OCI-LY7 (cell line): ENCODE data around the gene BMAL1. TPM values are rescaled to one million over a fixed set of nuclear protein-coding genes. Genes with fewer than 3 reads are reported as not detected.

ENCODE experiments used
- BruUV-seq: library from RNA; stranded (reverse); fragments of 400-500 nt; replicated peaks from 2 replicates; lab custom pipeline; 2021; lab: Mats Ljungman, UMichigan
- CTCF ChIA-PET: fragments of 300-600 bp; sonication (Branson Sonifier 250); formaldehyde crosslinking; loops from one replicate; lab custom pipeline; 2022; ENCODE audit warnings: antibody characterized with exemption; ENCODE audit not compliant: unreplicated experiment; lab: Charles Lee
- POLR2A ChIA-PET: fragments of 300-600 bp; sonication (Branson Sonifier 250); formaldehyde crosslinking; loops from one replicate; lab custom pipeline; 2022; ENCODE audit warnings: antibody characterized with exemption; lab: Charles Lee
- DNase-seq: peaks from one replicate; pipeline ENCODE4 v3.0.0-alpha.2; 2015; ENCODE audit warnings: low spot score
- H2AFZ ChIP-seq: fragments of 200-600 bp; sonication (generic), shearing (Covaris generic); 2 replicates; pipeline ENCODE4 v1.6.1; 2014; ENCODE audit warnings: mild to moderate bottlenecking, antibody characterized with exemption, low read length, moderate library complexity
- H3K27ac ChIP-seq: fragments of 200-600 bp; sonication (generic); 2 replicates; pipeline ENCODE4 v1.5.1; 2014; ENCODE audit warnings: mixed run types, low read depth, mild to moderate bottlenecking, moderate library complexity, low read length, inconsistent platforms; ENCODE audit not compliant: poor library complexity, severe bottlenecking
- H3K36me3 ChIP-seq: fragments of 200-600 bp; sonication (generic); 2 replicates; pipeline ENCODE4 v1.6.1; 2014; ENCODE audit warnings: mild to moderate bottlenecking, antibody characterized with exemption, low read length, moderate library complexity, mixed read lengths; ENCODE audit not compliant: insufficient read depth
- H3K4me1 ChIP-seq: fragments of 200-600 bp; sonication (generic); 2 replicates; pipeline ENCODE4 v1.5.1; 2014; ENCODE audit warnings: mild to moderate bottlenecking, low read length; ENCODE audit not compliant: insufficient read depth, poor library complexity, severe bottlenecking
- H3K4me2 ChIP-seq: fragments of 200-600 bp; sonication (generic); 2 replicates; pipeline ENCODE4 v1.6.1; 2014; ENCODE audit warnings: mild to moderate bottlenecking, low read length
- H3K4me3 ChIP-seq: fragments of 200-600 bp; sonication (generic); 2 replicates; pipeline ENCODE4 v1.5.1; 2014; ENCODE audit warnings: mild to moderate bottlenecking, low read depth, low read length; ENCODE audit not compliant: poor library complexity, severe bottlenecking
- H3K79me2 ChIP-seq: fragments of 200-600 bp; sonication (generic); 2 replicates; pipeline ENCODE4 v1.6.1; 2016; ENCODE audit warnings: low read depth, mild to moderate bottlenecking, low read length, moderate library complexity, mixed read lengths; ENCODE audit not compliant: insufficient read depth
- H3K9me2 ChIP-seq: fragments of 200-600 bp; sonication (generic); 2 replicates; pipeline ENCODE4 v1.6.1; 2016; ENCODE audit warnings: mild to moderate bottlenecking, low read length, mixed read lengths; ENCODE audit not compliant: insufficient read depth
- H3K9me3 ChIP-seq: fragments of 200-600 bp; sonication (generic); 2 replicates; pipeline ENCODE4 v1.6.1; 2014; ENCODE audit warnings: mild to moderate bottlenecking, mixed run types, low read length, mixed read lengths
- H4K20me1 ChIP-seq: fragments of 200-600 bp; sonication (generic); 2 replicates; pipeline ENCODE4 v1.6.1; 2014; ENCODE audit warnings: mild to moderate bottlenecking, antibody characterized with exemption, low read length, moderate library complexity, mixed read lengths; ENCODE audit not compliant: insufficient read depth
- CTCF ChIP-seq: fragments of 200-600 bp; sonication (generic); conservative IDR thresholded peaks from 2 replicates; pipeline ENCODE4 v1.5.1; 2014; ENCODE audit warnings: mild to moderate bottlenecking, antibody characterized with exemption, low read length, moderate library complexity, mixed read lengths
- EZH2phosphoT487 ChIP-seq: fragments of 200-600 bp; sonication (generic); IDR thresholded peaks from 2 replicates; pipeline ENCODE4 v1.6.1; 2018; ENCODE audit warnings: low read depth, borderline replicate concordance, mild to moderate bottlenecking, mixed run types, antibody characterized with exemption, low read length, moderate library complexity, mixed read lengths
- intact Hi-C: fragments of 100-400 bp; cut with micrococcal nuclease; formaldehyde crosslinking; loops from one replicate; pipeline ENCODE4 v1.10.0; 2022; ENCODE audit not compliant: unreplicated experiment
- total RNA-seq, 2 experiments: library from RNA; depleted of rRNA in 1 of 2; stranded (reverse); fragments of >200 nt in 1 of 2; shearing (Covaris generic) in 1 of 2; gene quantifications; 2 replicates each; pipeline ENCODE4 v1.2.3, GENCODE V29; 2014 to 2022

BMAL1 gene
- total RNA-seq, 2 experiments from 2014 or later = not detected

GRCh38 chr11:13297308-13297916 is 19.8 kb downstream of the BMAL1 start:
- Histone ChIP-seq H4K20me1 (no peaks in the 10 kb centered on the region; the same call in 1 of the 2 replicates), H3K27ac (no peak overlapping the region), H2AFZ (no peak overlapping the region), H3K4me1 (no peaks in the 10 kb centered on the region), H3K9me2 (no peaks in the 10 kb centered on the region), H3K4me2 (no peak overlapping the region), H3K36me3 (no peaks in the 10 kb centered on the region), H3K9me3 (no peaks in the 10 kb centered on the region), H3K4me3 (no peak overlapping the region), H3K79me2 (no peaks in the 10 kb centered on the region)
- BruUV-seq = no TSS peak
- ChIA-PET CTCF (no interaction called here), POLR2A (interaction anchor here (0.6 kb wide), 1 partner anchor 21 kb away, joined by 4 read pairs; no protein-coding TSS in a partner anchor)
- intact Hi-C loops = no loop called here
- DNase-seq = no peak
- TF ChIP-seq CTCF (no peak), EZH2phosphoT487 (no peak)

GRCh38 chr11:13297917-13298356 is 20.3 kb downstream of the BMAL1 start:
- BruUV-seq = no TSS peak
- Histone ChIP-seq H2AFZ (no peak overlapping the region), H3K27ac (no peak overlapping the region), H3K36me3 (no peaks in the 10 kb centered on the region), H3K4me3 (no peak overlapping the region), H3K79me2 (no peaks in the 10 kb centered on the region), H3K4me2 (no peak overlapping the region), H3K9me2 (no peaks in the 10 kb centered on the region), H3K9me3 (no peaks in the 10 kb centered on the region), H3K4me1 (no peaks in the 10 kb centered on the region), H4K20me1 (no peaks in the 10 kb centered on the region; the same call in 1 of the 2 replicates)
- ChIA-PET CTCF (no interaction called here), POLR2A (interaction anchor here (0.6 kb wide), 1 partner anchor 21 kb away, joined by 4 read pairs; no protein-coding TSS in a partner anchor)
- intact Hi-C loops = no loop called here
- TF ChIP-seq CTCF (no peak), EZH2phosphoT487 (no peak)
- DNase-seq = no peak

GRCh38 chr11:13298765-13299164 is 21.2 kb downstream of the BMAL1 start:
- Histone ChIP-seq H2AFZ (no peak overlapping the region), H4K20me1 (no peaks in the 10 kb centered on the region; the same call in 1 of the 2 replicates), H3K36me3 (no peaks in the 10 kb centered on the region), H3K9me2 (no peaks in the 10 kb centered on the region), H3K4me3 (no peak overlapping the region), H3K27ac (no peak overlapping the region), H3K9me3 (no peaks in the 10 kb centered on the region), H3K4me1 (no peaks in the 10 kb centered on the region), H3K79me2 (no peaks in the 10 kb centered on the region), H3K4me2 (no peak overlapping the region)
- ChIA-PET POLR2A (interaction anchor here (0.5 kb wide), 1 partner anchor 1762 kb away, joined by 3 read pairs; no protein-coding TSS in a partner anchor), CTCF (no interaction called here)
- no peak for TF ChIP-seq EZH2phosphoT487
- TF ChIP-seq CTCF = no peak
- no TSS peak for BruUV-seq
- DNase-seq = no peak
- intact Hi-C loops = no loop called here
